HS-27A (cell line): ENCODE data around the gene AKAP13.
"Not testable (repeated sequence)": the region's sequence is repeated elsewhere in the genome, so short reads cannot be mapped to it uniquely, and the experiment has no call there.

ENCODE experiments used
- DNase-seq: peaks from one replicate; pipeline ENCODE4 v3.0.0-alpha.2; 2012; ENCODE audit warnings: low read depth, missing footprints

Gene AKAP13

DNA sequence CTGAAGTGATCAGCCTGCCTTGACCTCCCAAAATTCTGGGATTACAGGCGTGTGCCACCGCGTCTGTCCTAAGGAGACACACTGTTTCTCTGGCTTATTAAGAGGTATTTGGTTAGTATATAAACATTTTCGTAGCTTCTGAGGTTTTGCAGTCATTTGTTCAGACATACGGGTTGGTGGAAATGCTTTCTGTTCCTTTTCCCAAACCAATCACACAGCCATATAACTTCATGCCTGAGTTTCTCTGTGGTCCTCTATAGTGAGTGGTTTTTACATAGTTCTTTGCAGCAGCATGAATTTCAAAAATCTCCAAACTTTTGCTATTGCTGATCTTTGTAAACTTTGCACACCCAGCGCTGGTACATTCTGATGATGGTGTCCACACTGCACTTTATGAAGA is 100.5 kb downstream of the AKAP13 start:
- DNase-seq = no peak

DNA sequence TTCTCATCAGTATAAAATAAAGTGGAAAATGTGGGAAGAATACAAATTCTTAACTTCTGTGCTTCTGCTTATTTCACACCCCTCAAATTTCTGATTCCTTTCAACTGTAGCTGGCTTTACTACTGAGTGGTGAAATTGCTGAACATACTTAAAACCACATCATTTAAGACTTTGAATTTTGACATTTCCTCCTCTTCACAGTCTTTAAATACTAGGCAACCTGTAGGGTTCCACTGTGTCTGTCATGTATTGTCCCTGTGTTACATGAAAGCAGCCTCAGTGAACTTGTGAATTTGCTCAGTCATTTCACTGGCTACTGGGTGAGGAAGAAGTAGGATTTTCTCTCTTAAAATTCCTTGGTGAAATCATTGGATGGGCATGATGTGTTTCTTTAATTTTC is 101.1 kb downstream of the AKAP13 start:
- not testable (repeated sequence) for DNase-seq

DNA sequence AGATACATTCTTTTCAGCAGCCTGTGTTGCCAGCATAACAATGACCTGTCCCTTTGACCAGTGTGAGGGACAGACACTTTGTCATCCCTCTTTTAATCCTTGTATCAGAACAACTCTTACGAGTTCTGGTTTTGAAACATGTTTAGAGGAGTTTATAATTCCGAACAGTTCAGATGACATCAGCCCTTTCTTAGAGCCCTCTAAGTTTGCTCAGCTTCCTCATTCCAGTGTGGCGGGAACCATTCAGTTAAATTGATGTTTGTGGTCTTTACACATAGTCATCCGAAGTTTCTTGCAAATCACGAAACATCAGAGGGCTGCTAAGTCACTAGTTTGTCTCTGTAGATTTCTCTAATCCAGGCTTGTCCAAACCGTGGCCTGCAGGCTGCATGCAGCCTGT is 102.5 kb downstream of the AKAP13 start:
- no peak for DNase-seq

DNA sequence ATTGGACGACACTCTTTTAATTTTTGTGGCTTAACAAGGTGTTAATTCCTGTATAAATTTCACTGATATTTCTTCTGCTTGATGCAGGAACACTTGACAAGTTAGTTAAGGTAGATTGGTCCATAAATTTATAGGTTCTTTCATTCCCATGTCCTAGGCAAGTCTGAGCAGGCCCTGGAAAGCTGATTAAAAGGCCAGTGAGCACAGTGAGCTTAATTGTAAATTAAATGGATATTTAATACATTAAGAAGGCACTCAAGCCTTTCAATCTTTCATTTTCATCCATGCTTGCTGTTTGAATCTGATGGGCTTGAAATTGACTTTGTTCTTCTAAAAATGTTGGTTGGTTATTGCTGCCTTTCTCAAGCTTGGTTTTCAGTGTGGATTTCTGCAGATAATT is 103.6 kb downstream of the AKAP13 start:
- not testable (repeated sequence) for DNase-seq

DNA sequence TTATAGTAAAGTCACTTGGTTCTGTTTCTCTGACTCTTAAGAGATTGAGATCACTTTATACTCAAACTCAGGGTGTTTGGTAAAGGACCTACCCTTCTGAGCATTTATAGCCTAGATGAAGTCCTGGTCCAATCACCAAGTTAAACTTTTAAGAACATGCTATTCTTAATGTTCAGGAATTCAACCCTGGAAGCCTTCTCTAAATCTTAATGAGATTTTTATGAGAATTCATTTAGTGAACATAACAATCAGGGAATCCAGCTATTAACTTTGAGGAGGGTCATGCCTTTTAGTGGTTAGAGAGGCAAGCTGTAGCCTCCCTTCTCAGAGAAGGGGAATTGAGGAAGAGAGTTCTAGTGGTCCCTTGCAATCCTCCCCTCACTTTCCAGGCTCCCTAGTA is 104.5 kb downstream of the AKAP13 start:
- not testable (repeated sequence) for DNase-seq

DNA sequence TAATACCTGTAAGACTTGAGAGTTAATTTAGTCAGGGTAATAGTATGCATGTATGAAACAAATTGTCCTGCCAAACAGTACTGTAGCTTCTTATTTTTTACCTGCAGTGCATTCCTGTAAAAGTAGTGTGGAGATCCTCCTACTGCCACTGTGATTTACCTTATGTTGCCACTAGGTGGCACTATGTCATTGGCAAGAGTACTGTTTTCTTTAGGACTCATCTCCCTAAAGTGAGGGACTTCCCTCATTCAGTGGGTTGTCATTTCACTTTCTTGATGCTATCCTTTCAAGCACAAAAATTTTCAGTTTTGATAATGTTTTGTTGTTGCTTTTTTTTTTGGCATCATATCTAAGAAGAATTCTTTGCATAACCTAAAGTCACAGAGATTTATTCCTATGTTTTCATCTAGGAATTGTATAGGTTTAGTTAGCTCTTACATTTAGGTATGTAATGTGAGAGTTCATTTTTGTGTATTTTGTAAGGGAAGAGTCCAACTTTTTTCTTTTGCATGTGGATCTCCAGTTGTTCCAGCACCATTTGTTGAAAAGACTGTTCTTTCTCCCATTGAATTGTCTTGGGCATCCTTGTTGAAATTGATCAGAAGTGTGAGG is 105.7 kb downstream of the AKAP13 start:
- peak; percentile 72 for DNase-seq

DNA sequence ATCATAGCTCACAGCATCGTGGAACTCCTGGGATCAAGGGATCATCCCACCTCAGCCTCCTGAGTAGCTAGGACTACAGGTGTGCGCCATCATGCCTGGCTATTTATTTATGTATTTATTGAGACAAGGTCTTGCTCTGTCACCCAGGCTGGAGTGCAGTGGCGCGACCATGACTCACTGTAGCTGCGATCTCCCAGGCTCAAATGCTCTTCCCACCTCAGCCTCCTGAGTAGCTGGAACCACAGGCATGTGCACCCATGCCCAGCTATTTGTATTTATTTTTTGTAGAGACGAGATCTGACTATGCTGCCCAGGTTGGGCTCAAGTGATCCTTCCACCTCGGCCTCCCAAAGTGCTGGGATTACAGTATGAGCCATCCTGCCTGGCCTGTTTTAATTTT is 107.4 kb downstream of the AKAP13 start:
- DNase-seq = not testable (repeated sequence)

DNA sequence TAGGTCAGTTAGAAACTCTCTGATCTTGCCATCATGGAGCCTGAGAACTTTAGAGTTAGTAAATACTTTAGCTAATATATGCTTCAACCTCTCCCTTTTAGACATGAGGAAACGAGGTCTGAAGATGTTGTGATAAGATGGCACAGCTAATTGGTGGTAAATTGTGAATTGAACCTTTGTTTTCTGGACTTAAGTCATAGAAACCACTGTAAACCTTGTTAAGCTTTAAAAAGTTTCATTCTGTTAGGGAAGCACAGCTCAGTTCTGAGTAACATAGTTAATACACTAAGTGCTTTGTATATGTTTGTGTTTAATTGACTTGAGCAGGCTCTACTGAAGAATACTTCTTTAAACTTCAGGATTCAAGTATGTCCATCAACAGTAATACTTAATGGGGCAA is 108.6 kb downstream of the AKAP13 start:
- no peak for DNase-seq

DNA sequence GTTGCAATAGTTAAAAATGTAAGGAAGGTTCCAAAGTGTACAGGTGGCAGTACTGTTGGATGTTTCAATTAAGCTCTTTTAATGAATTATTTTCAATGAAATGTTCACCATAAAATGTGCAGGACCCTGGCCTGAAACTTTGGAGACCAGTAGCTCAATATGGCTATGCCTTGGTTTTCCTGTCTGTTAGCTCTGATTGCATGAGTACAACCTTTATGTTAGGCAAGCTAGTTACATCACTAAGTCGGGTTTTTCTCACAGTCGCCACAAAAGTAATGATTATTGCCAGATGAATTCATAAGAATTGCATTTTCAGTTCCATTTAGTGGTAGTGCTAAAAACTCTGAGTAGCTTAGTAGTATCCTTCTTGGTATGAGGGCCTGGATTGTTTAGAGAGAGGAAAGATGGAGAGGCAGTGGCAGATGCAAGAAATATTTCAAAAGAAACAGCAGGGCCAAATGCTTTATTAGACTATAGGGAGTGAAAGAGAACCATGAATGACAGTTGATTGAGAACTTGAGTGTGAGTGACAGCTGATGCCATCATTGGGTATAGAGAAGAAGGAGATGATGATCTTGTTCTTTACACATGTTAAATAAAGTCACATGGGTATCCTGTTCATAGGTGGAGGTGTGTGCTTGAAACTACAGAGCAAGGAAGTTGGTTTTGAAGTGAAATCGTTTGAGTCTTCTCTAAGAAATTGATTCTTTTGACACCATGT is 109.5 kb downstream of the AKAP13 start:
- DNase-seq = no peak

DNA sequence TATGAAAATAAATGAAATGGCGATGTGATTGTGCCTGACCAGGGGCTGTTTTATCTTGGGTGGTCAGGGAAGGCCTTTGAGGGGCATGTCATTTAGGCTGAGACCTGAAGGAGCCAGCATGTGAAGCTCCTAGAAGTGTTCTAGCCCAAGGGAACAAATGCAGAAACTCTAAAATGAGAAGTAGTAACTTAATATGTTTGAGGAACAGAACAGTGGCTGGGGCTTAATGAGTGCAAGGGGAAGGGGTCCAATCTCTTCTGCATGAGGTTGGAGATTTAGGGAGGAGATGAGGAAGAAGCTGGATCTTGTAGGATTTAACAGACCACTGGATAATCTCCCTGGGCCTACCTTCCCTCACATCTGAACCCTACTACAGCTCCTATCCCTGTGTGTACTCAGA is 110.5 kb downstream of the AKAP13 start:
- DNase-seq = no peak

DNA sequence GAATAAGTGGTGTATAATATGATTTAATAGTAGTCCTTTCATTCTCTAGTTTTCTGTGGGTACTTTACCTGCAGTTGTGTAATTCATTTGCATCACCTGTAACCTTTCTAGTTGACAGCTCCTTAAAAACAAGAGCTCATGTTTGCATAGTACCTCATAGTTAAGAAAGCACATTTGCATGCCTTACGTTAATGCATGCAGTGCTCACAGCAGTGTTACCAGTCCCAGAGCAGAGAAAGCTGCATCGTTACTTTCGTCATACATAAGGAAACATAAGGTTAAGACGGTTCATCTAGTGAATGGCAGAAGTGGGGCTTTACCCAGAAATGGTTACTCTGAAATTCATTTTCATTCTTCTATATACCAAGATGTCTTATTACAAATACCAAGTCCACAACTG is 111.3 kb downstream of the AKAP13 start:
- no peak for DNase-seq

DNA sequence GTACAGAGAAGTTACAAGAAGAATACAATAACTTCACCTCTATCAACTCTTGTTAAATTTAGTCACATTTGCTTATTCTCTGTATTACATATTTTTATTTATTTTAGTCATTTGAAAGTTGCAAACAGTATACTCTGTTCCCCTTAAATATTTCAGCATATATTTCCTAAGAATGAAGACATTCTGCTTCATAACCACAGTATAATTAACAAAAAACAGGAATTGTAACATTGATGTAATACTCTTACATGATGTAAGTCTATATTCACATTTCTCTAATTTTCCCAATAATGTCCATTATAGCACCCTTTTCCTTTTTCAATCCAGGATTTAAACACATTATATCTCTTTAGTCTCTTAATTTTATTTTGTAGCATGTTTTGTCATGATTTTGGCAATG is 112.0 kb downstream of the AKAP13 start:
- no peak for DNase-seq

DNA sequence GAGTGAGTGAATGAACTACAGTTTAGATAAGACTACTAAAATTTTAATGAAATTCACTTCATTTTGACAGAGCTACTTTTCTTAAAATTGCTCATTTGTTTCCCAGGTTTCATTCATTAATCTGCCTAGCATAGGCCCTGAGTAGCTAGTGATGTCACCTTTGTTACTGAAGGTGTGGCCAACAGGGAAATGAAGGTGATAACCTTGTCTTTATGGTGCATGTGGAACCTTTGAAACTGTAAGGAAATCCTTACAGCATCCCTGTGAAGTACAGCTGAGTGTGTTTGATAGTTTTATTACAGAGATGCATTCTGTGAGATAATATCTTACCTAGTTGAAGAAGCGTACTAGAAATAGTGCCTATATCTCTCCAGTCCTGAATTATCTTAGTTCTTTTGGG is 112.9 kb downstream of the AKAP13 start:
- no peak for DNase-seq

DNA sequence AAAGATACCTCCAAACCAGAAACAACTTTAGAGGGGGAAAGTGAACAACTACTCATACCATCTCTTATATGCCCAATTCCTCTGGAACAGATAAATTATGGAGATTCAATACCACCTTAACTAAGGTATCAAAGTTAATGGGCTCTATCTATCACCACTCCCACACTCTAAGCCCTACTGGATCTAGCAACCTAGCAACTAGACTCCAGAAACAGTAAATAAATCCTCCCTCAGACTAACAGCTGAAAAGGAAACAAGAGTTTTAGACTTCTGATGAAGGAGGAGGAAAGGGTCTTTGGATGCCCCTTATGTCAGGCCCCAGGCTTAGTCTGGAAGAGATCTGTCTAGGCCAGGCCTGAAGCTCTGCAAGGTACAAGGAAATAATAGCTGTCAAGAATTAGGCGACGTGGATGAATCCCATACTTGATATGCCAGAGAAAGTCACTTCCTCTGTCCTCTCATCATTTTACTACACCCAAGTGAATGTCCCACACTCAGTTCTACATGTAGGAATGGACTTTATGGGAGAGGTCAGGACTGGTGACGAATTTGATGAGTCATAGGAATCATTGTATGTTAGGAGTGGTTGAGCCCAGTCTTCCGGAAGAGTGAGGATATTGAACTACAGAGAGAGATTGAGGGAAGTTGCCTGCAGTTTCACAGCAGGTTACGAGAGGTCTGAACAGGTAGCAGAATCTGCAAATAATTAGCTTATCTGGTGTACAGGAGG is 113.8 kb downstream of the AKAP13 start:
- peak; percentile 89 for DNase-seq

DNA sequence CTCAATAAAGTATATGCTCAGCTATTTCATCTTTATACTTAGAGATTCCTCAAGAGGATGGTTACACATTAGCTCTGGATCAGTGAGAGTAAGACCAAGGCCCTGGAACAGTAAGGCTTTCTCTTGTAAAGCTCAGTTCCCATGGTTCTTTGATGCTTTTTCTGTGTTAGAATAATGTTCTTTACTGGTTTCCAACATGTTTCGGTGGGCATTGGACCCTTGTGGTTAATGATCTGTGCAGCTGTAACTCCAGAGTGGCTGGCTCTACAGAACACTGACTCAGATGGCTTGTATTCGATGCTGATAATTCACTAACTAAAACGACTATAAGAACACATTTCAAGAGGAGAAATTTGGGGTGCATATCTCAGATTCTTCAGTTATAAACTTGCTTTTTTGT is 114.7 kb downstream of the AKAP13 start:
- no peak for DNase-seq

DNA sequence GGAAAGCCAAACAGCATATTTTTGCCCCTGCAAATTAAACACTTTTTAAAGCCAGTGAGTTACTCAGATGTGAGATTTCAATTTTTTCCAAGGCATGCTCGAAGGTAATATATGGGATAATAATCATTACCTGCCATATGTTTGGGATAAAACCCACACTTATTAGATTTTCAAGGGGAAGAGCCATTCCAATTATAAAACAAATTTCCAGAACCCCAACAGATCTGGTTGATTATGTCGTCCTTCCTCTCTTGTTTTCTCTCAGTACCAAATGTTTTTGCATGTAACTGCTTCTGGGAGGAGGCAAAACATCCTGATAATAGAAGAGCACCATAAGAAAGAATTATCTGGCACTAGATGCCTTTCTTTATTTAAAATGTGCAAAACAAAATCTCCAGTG is 115.1 kb downstream of the AKAP13 start:
- DNase-seq = no peak

DNA sequence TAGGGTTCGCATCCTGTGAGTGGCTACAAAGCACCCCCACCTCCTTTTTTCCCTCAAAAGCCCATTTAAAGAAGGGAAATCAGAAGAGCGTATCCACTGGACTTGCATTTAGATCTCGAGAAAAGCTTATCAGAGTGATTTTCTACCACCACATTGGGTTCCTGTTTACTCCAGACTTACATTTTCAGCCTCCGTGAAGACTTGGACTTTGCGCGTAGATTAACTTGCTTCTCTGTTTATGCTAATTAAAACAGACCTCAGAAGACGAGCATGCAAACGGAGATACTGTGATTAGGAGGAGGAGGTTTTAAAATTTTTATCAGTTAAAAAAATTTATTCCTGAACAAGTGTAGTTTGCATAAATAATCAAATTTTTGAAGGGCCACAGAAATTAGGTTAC is 115.7 kb downstream of the AKAP13 start:
- no peak for DNase-seq

DNA sequence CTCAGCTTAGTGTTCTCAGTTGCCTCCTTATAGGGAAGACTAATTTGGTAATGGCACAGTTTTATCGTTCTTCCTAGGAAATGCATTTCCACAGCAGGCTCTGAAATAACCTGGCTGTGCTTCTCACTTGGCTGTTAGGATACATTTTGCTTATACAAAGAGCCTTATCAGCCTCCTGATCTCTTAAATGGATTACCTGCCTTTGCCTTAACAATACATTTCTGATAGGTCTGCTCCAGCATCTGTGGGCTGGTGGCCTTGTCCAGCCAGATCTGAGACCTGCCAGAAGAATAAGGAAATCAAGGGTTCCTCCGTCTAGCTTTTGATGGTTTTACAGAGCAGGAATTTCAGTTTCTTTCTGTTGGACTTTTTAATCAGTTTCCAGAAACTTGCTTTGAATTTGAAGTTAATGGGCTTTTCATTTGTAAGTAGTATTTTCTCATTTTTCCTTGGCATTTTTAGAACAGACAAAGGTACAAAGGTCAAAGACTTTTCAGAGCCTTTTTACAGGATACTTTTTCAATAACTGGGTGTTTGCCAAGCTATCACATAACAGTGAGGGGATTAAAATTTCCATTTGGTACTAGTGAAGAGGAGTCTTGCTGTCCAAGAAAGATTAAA is 116.3 kb downstream of the AKAP13 start:
- no peak for DNase-seq

DNA sequence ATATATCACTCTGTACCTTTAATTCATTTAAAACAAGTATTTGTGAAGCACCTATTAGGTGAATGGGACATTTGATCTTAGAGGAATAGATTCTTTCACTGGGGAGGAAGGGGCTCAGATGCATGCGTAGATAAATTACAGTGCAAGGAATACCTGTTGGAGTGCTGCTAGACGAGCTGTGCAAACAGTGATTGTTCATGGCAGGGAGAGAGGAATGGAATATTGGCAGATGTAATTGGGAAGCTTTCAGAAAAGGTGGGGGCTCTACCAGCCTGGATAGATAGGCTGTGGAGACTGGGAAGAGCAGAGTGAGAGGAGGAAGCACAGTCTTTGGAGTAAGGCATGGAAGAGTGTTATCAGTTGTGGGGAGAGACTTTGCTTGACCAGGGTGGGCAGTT is 116.8 kb downstream of the AKAP13 start:
- no peak for DNase-seq

DNA sequence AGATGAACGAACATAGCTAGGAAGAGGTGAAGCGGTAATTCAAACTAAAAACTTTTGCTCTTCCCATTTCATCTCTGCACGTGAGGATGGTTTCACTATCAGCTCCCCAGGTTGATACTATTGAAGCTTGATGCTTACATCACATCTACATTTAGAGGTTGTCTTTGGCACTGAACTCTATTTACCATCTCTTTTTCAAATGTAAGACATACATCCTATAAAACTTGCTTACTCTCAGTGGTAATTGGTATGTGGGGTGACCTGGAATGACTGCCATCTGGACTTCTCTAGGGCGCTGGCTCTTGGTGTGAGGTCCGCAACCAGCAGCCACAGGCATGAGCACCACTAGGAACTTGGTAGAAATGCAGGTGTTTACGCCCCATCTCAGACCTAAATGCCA is 118.1 kb downstream of the AKAP13 start:
- DNase-seq = no peak

DNA sequence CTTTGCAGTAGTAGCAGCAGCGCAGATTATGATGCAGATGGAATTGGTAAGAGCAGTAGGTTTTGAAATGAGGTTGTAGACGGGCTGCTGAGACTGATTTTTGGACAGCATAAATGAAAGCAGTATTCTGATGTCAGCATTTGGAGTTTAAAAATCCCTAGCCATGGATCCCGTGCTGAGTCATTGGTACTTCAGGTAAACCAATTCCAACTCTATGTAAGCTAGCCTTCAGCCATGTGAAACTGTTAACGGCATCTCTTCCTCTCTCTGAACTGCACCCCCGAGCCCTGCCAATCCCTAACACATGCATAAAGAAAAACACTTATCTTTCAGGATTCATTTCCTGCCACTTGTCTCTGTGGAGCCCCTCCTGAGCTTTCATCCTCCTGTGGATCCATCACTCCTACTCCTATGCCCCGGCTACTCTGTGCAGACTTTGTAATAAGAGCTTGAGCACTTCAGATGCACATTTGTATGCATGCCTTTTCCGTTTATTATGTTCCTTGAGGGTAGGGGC is 119.0 kb downstream of the AKAP13 start:
- DNase-seq = no peak

DNA sequence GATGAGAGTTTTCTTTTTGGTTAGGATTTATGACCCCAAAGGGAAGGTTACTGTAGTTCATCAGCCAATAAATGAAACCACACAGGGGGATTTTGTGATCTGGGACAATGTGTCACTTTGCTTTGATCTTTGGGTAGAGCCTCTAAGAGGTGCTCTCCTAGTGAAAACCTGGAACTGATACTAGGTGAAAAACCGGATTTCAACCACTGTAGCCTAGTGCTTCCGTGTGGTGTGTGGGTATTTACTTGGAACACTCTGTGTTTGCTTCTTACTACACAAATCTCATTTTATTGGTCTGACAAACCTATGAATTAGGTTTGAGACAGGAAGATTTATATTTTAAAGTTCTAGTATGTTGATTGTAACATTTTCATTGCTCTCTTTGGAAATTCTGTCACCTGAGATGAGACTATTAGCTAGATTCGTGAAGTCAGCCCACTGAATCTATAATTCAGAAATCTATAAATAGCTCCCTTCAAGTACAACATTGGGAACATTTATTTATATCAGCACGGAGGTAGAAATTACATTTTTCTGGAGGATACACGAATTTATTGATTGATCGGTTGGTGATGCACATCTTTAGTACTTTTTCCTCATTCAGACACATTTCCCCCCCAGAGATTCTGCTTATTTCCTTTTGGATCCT is 119.8 kb downstream of the AKAP13 start:
- no peak for DNase-seq
